Panc1 (cell line): ENCODE results near the gene NANOS2. TPM values are rescaled to one million over a fixed set of nuclear protein-coding genes. Genes with fewer than 3 reads are reported as not detected.

ENCODE experiments used
- ATAC-seq: fragments of 200-7000 bp; cut with Tn5 transposase; 2 replicates; pipeline ENCODE4 v1.9.1; 2020; ENCODE audit warnings: mild to moderate bottlenecking, moderate library complexity
- BruUV-seq: library from RNA; stranded (reverse); fragments of 400-500 nt; replicated peaks from 2 replicates; lab custom pipeline; 2021; lab: Mats Ljungman, UMichigan
- CTCF ChIA-PET: fragments of 300-600 bp; sonication (Branson Sonifier 250); formaldehyde crosslinking; loops from one replicate; lab custom pipeline; 2022; ENCODE audit warnings: antibody characterized with exemption; lab: Charles Lee
- POLR2A ChIA-PET: fragments of 300-600 bp; sonication (Branson Sonifier 250); formaldehyde crosslinking; loops from one replicate; lab custom pipeline; 2022; ENCODE audit warnings: antibody characterized with exemption; lab: Charles Lee
- DNase-seq: peaks from one replicate; pipeline ENCODE4 v3.0.0-alpha.2; 2010; ENCODE audit warnings: low read depth, low spot score
- H3K27ac ChIP-seq: 2 replicates; pipeline ENCODE4 v1.5.1; 2011; ENCODE audit warnings: mild to moderate bottlenecking, low read length, inconsistent platforms
- H3K27me3 ChIP-seq: fragments of 200-500 bp; sonication (Bioruptor generic); 2 replicates; pipeline ENCODE4 v1.6.0; 2014; ENCODE audit warnings: low read length, inconsistent platforms; ENCODE audit not compliant: control insufficient read depth, insufficient read depth
- H3K36me3 ChIP-seq: fragments of 200-500 bp; sonication (Bioruptor generic); 2 replicates; pipeline ENCODE4 v1.5.1; 2014; ENCODE audit warnings: inconsistent platforms, mild to moderate bottlenecking, low read length, moderate library complexity; ENCODE audit not compliant: control insufficient read depth, insufficient read depth
- H3K4me1 ChIP-seq: 2 replicates; pipeline ENCODE4 v1.5.1; 2011; ENCODE audit warnings: inconsistent platforms, mild to moderate bottlenecking, low read length, moderate library complexity; ENCODE audit not compliant: control insufficient read depth, insufficient read depth
- H3K4me3 ChIP-seq, 2 experiments: 2 replicates each; pipeline ENCODE4 v1.5.1; 2011 to 2012; ENCODE audit warnings: low read depth in 2 of 2, low read length in 2 of 2, mild to moderate bottlenecking in 2 of 2, inconsistent platforms in 1 of 2, moderate library complexity in 1 of 2
- H3K9me3 ChIP-seq: fragments of 200-500 bp; sonication (Bioruptor generic); 2 replicates; pipeline ENCODE4 v1.5.1; 2014; ENCODE audit warnings: low read depth, mild to moderate bottlenecking, inconsistent platforms, low read length, moderate library complexity; ENCODE audit not compliant: control insufficient read depth, insufficient read depth
- CTCF ChIP-seq: fragments of 450-650 bp; IDR thresholded peaks from 2 replicates; pipeline ENCODE4 v1.5.1; 2017; ENCODE audit warnings: mild to moderate bottlenecking
- POLR2AphosphoS5 ChIP-seq: IDR thresholded peaks from 2 replicates; pipeline ENCODE4 v1.6.1; 2012; ENCODE audit warnings: mild to moderate bottlenecking, low read depth, low read length, moderate library complexity
- REST ChIP-seq, 2 experiments: IDR thresholded peaks; 2 replicates each; pipeline ENCODE4 v1.6.1; 2011 to 2012; ENCODE audit warnings: low read depth in 2 of 2, control low read depth in 1 of 2, low read length in 1 of 2, mild to moderate bottlenecking in 1 of 2, moderate library complexity in 1 of 2; ENCODE audit not compliant: insufficient read depth in 1 of 2
- SIN3A ChIP-seq: IDR thresholded peaks from 2 replicates; pipeline ENCODE4 v1.6.1; 2012; ENCODE audit warnings: low read depth, mild to moderate bottlenecking, low read length, moderate library complexity, borderline replicate concordance; ENCODE audit not compliant: insufficient read depth
- TCF7L2 ChIP-seq: IDR thresholded peaks from 2 replicates; pipeline ENCODE4 v1.6.1; 2011; ENCODE audit warnings: mild to moderate bottlenecking, low read depth, low read length, inconsistent platforms
- in situ Hi-C: cut with HindIII; loops from 2 replicates; pipeline ENCODE4 v1.10.0; 2016; ENCODE audit warnings: low sequenced_read_pairs, low pct_unique_long_range_greater_than_20kb
- intact Hi-C: fragments of 100-400 bp; cut with micrococcal nuclease; formaldehyde crosslinking; loops from one replicate; pipeline ENCODE4 v1.10.0; 2022; ENCODE audit not compliant: unreplicated experiment
- total RNA-seq: library from RNA; stranded (reverse); gene quantifications from one replicate; pipeline ENCODE4 v1.2.1, GENCODE V29; 2021; ENCODE audit not compliant: unreplicated experiment

NANOS2 gene
- total RNA-seq, 1 experiment from 2014 or later = not detected

GRCh38 chr19:45879055-45879454 lies 35.5 kb downstream of the NANOS2 start:
- no TSS peak for BruUV-seq

GRCh38 chr19:45878043-45878794 lies 36.4 kb downstream of the NANOS2 start:
- Histone ChIP-seq H3K4me3 (no peak overlapping the region), H3K27ac (no peak overlapping the region), H3K9me3 (no peaks in the 10 kb centered on the region), H3K4me1 (peaks cover 4% of the 10 kb centered on the region), H3K36me3 (no peaks in the 10 kb centered on the region), H3K27me3 (no peaks in the 10 kb centered on the region)
- ChIA-PET POLR2A (no interaction called here), CTCF (no interaction called here)
- no peak for DNase-seq
- no TSS peak for BruUV-seq
- no peak for ATAC-seq
- in situ Hi-C loops (no loop called here), intact Hi-C loops (no loop called here)
- no peak for TF ChIP-seq CTCF

More at GRCh38 chr19:45879055-45879454, 35.5 kb downstream of the NANOS2 start:
- intact Hi-C loops (no loop called here), in situ Hi-C loops (no loop called here)
- H3K9me3 ChIP-seq = no peaks in the 10 kb centered on the region
- DNase-seq (no peak), ATAC-seq (no peak)
- H3K36me3 ChIP-seq = no peaks in the 10 kb centered on the region
- no peak overlapping the region for H3K27ac ChIP-seq
- H3K4me3 ChIP-seq = no peak overlapping the region
- ChIA-PET CTCF (no interaction called here), POLR2A (no interaction called here)
- no peak for TF ChIP-seq SIN3A
- H3K27me3 ChIP-seq = no peaks in the 10 kb centered on the region
- H3K4me1 ChIP-seq = peaks cover 4% of the 10 kb centered on the region

- H3K4me3 ChIP-seq = no peak overlapping the region
These were observed 38.0 kb downstream of the NANOS2 start for GRCh38 chr19:45876411-45877197.

More at GRCh38 chr19:45876411-45877197, 38.0 kb downstream of the NANOS2 start:
- Histone ChIP-seq H3K4me1 (no peaks in the 10 kb centered on the region), H3K27ac (no peak overlapping the region), H3K36me3 (no peaks in the 10 kb centered on the region), H3K27me3 (no peaks in the 10 kb centered on the region), H3K9me3 (no peaks in the 10 kb centered on the region)
- TF ChIP-seq SIN3A = no peak
- no peak for TF ChIP-seq POLR2AphosphoS5
- no peak for TF ChIP-seq TCF7L2
- TF ChIP-seq CTCF = no peak
- TF ChIP-seq REST (IDR thresholded peaks at IDR 0.05; ENCODE audit: insufficient read depth in 1 of 2, low read depth in 2 of 2, low read length in 1 of 2) = no peak
- DNase-seq (no peak), ATAC-seq (no peak)
- ChIA-PET CTCF (no interaction called here), POLR2A (no interaction called here)
- intact Hi-C loops (no loop called here), in situ Hi-C loops (no loop called here)
- no TSS peak for BruUV-seq
